ENCODE results near the gene BRIP1.
"Not testable (repeated sequence)": the region's sequence is repeated elsewhere in the genome, so short reads cannot be mapped to it uniquely, and the experiment has no call there.

BRIP1 gene

DNA sequence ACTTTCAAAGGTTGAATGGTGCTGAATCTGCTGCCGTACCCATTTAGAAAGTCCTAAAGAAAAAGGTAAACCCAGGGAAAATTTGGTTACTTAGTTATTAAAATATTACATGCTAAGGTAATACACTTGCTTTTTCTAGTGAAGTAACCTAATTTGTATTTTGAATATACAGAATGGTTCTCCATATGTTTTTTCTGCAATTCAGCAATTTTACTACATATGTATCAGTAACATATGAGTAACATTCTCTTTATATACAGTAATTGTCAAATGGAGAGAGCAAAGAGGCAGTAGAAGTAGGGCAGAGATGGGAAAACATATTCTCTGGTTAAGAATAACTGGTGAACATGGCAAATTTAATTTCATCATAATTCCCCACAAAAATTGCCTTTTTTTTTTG lies 177.2 kb downstream of the BRIP1 start:
- ATAC-seq (replicated peaks; ENCODE audit: extremely low read depth, poor library complexity, severe bottlenecking) (no peak), DNase-seq (ENCODE audit: low spot score in 2 of 2) (no peak)
- Mint-ChIP-seq H3K36me3 (ENCODE audit: insufficient read depth) (no peaks in the 10 kb centered on the region), H3K27ac (ENCODE audit: low read depth) (no peak overlapping the region), H3K4me3 (no peak overlapping the region), H3K27me3 (no peaks in the 10 kb centered on the region), H3K4me1 (no peaks in the 10 kb centered on the region), H3K9me3 (no peaks in the 10 kb centered on the region)

DNA sequence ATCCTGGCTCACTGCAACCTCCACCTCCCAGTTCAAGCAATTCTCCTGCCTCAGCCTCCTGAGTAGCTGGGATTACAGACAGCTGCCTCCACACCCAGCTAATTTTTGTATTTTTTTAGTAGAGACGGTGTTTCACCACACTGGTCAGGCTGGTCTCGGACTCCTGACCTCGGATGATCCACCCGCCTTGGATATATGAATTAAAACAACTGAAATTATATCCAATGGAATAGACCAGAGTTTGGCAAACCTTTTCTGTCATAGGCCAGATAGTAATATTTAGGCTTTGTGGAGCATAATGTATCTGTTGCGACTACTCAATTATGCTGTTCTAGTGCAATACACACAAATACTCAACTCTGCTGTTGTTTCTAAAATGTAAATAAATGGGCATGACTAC lies 178.5 kb downstream of the BRIP1 start:
- ATAC-seq (replicated peaks; ENCODE audit: extremely low read depth, poor library complexity, severe bottlenecking) = no peak
- Mint-ChIP-seq H3K4me1 (no peaks in the 10 kb centered on the region), H3K27me3 (no peaks in the 10 kb centered on the region), H3K36me3 (ENCODE audit: insufficient read depth) (no peaks in the 10 kb centered on the region), H3K27ac (ENCODE audit: low read depth) (no peak overlapping the region), H3K9me3 (no peaks in the 10 kb centered on the region), H3K4me3 (no peak overlapping the region)
- DNase-seq (ENCODE audit: low spot score in 2 of 2) = no peak

- Mint-ChIP-seq H3K4me1 (no peaks in the 10 kb centered on the region), H3K27ac (ENCODE audit: low read depth) (no peak overlapping the region), H3K36me3 (ENCODE audit: insufficient read depth) (no peaks in the 10 kb centered on the region), H3K9me3 (no peaks in the 10 kb centered on the region), H3K27me3 (no peaks in the 10 kb centered on the region), H3K4me3 (no peak overlapping the region)
- no peak for ATAC-seq (replicated peaks; ENCODE audit: extremely low read depth, poor library complexity, severe bottlenecking)
- DNase-seq (ENCODE audit: low spot score in 2 of 2) = no peak
Measured at GRCh38 chr17:61684172-61684571, 179.2 kb downstream of the BRIP1 start.

GRCh38 chr17:61683466-61683865 lies 179.9 kb downstream of the BRIP1 start:
- Mint-ChIP-seq H3K9me3 (no peaks in the 10 kb centered on the region), H3K4me3 (no peak overlapping the region), H3K27ac (ENCODE audit: low read depth) (no peak overlapping the region), H3K36me3 (ENCODE audit: insufficient read depth) (no peaks in the 10 kb centered on the region), H3K4me1 (no peaks in the 10 kb centered on the region), H3K27me3 (no peaks in the 10 kb centered on the region)
- DNase-seq (ENCODE audit: low spot score in 2 of 2) (no peak), ATAC-seq (replicated peaks; ENCODE audit: extremely low read depth, poor library complexity, severe bottlenecking) (no peak)

- peaks cover 5% of the 10 kb centered on the region for H3K27me3 Mint-ChIP-seq
- DNase-seq (ENCODE audit: low spot score in 2 of 2) (no peak), ATAC-seq (replicated peaks; ENCODE audit: extremely low read depth, poor library complexity, severe bottlenecking) (no peak)
- no peaks in the 10 kb centered on the region for H3K4me1 Mint-ChIP-seq
- no peaks in the 10 kb centered on the region for H3K9me3 Mint-ChIP-seq
- H3K4me3 Mint-ChIP-seq = no peak overlapping the region
- H3K27ac Mint-ChIP-seq (ENCODE audit: low read depth) = no peak overlapping the region
- no peaks in the 10 kb centered on the region for H3K36me3 Mint-ChIP-seq (ENCODE audit: insufficient read depth)
Measured at GRCh38 chr17:61680921-61681320, 182.4 kb downstream of the BRIP1 start.

DNA sequence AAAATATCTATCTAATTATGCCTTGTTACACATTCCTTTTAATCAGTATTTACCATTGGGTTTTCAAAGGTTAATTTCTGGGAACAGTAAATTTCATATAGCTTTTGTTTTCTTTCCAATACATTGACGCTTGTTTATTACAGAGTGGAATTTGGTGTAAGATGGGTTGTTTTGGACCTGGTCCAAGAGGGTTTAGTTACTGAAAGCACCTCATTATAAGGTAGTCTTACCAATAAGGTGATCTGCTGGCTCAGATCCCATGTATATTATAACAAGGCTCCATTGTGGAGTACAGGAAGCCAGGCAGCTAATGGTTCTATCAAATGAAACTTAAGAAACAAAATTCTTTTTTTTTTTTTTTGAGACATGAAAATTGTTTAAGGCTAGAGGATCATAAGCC lies 185.0 kb downstream of the BRIP1 start:
- H3K36me3 Mint-ChIP-seq (ENCODE audit: insufficient read depth) = no peaks in the 10 kb centered on the region
- DNase-seq (ENCODE audit: low spot score in 2 of 2) = no peak
- H3K4me3 Mint-ChIP-seq = no peak overlapping the region
- H3K27me3 Mint-ChIP-seq = peaks cover 22% of the 10 kb centered on the region
- no peak overlapping the region for H3K27ac Mint-ChIP-seq (ENCODE audit: low read depth)
- no peaks in the 10 kb centered on the region for H3K4me1 Mint-ChIP-seq
- ATAC-seq (replicated peaks; ENCODE audit: extremely low read depth, poor library complexity, severe bottlenecking) = no peak
- H3K9me3 Mint-ChIP-seq = no peaks in the 10 kb centered on the region

- H3K27me3 Mint-ChIP-seq = peaks cover 22% of the 10 kb centered on the region
- not testable (repeated sequence) for H3K9me3 Mint-ChIP-seq; H3K27ac Mint-ChIP-seq (ENCODE audit: low read depth); DNase-seq (ENCODE audit: low spot score in 2 of 2); H3K4me1 Mint-ChIP-seq; ATAC-seq (replicated peaks; ENCODE audit: extremely low read depth, poor library complexity, severe bottlenecking); H3K36me3 Mint-ChIP-seq (ENCODE audit: insufficient read depth); H3K4me3 Mint-ChIP-seq
Measured at GRCh38 chr17:61677150-61677811, 186.0 kb downstream of the BRIP1 start.

DNA sequence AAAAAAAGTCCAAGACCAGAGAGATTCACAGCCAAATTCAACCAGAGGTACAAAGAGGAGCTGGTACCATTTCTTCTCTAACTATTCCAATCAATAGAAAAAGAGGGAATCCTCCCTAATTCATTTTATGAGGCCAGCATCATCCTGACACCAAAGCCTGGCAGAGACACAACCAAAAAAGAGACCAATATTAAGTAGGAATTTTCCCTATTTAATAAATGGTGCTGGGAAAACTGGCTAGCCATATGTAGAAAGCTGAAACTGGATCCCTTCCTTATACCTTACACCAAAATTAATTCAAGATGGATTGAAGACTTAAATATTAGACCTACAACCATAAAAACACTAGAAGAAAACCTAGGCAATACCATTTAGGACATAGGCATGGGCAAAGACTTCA lies 186.8 kb downstream of the BRIP1 start:
- not testable (repeated sequence) for DNase-seq (ENCODE audit: low spot score in 2 of 2); H3K36me3 Mint-ChIP-seq (ENCODE audit: insufficient read depth); H3K27ac Mint-ChIP-seq (ENCODE audit: low read depth); H3K4me3 Mint-ChIP-seq; H3K4me1 Mint-ChIP-seq; H3K9me3 Mint-ChIP-seq; ATAC-seq (replicated peaks; ENCODE audit: extremely low read depth, poor library complexity, severe bottlenecking)
- H3K27me3 Mint-ChIP-seq = peaks cover 22% of the 10 kb centered on the region

GRCh38 chr17:61674609-61675008 lies 188.7 kb downstream of the BRIP1 start:
- not testable (repeated sequence) for ATAC-seq (replicated peaks; ENCODE audit: extremely low read depth, poor library complexity, severe bottlenecking); H3K27ac Mint-ChIP-seq (ENCODE audit: low read depth); H3K36me3 Mint-ChIP-seq (ENCODE audit: insufficient read depth); H3K4me3 Mint-ChIP-seq; H3K9me3 Mint-ChIP-seq; DNase-seq (ENCODE audit: low spot score in 2 of 2); H3K4me1 Mint-ChIP-seq
- H3K27me3 Mint-ChIP-seq = peaks cover 22% of the 10 kb centered on the region

DNA sequence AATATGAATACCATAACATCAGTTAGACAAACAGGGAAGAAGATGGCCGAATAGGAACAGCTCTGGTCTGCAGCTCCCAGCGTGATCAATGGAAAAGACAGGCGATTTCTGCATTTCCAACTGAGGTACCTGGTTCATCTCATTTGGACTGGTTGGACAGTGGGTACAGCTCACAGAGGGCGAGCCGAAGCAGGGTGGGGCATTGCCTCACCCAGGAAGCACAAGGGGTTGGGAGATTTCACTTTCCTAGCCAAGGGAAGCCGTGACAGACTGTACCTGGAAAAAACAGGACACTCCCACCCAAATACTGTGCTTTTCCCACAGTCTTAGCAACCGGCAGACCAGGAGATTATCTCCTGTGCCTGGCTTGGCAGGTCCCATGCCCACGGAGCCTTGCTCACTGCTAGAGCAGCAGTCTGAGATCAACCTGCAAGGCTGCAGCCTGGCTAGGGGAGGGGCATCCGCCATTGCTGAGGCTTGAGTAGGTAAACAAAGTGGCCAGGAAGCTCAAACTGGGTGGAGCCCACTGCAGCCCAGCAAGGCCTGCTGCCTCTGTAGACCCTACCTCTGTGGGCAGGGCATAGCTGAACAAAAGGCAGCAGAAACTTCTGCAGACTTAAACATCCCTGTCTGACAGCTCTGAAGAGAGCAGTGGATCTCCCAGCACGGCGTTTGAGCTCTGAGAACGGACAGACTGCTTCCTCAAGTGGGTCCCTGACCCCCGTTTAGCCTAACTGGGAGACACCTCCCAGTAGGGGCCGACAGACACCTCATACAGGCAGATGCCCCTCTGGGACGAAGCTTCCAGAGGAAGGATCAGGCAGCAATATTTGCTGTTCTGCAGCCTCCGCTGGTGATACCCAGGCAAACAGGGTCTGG lies 190.1 kb downstream of the BRIP1 start:
- H3K36me3 Mint-ChIP-seq (ENCODE audit: insufficient read depth); ATAC-seq (replicated peaks; ENCODE audit: extremely low read depth, poor library complexity, severe bottlenecking); H3K9me3 Mint-ChIP-seq; H3K4me1 Mint-ChIP-seq; H3K27ac Mint-ChIP-seq (ENCODE audit: low read depth); DNase-seq (ENCODE audit: low spot score in 2 of 2); H3K4me3 Mint-ChIP-seq: not testable (repeated sequence)
- peaks cover 22% of the 10 kb centered on the region for H3K27me3 Mint-ChIP-seq

GRCh38 chr17:61672140-61672539 lies 191.2 kb downstream of the BRIP1 start:
- Mint-ChIP-seq H3K9me3 (no peaks in the 10 kb centered on the region), H3K27me3 (peaks cover 22% of the 10 kb centered on the region), H3K36me3 (ENCODE audit: insufficient read depth) (no peaks in the 10 kb centered on the region), H3K27ac (ENCODE audit: low read depth) (no peak overlapping the region), H3K4me1 (no peaks in the 10 kb centered on the region), H3K4me3 (no peak overlapping the region)
- no peak for DNase-seq (ENCODE audit: low spot score in 2 of 2)
- no peak for ATAC-seq (replicated peaks; ENCODE audit: extremely low read depth, poor library complexity, severe bottlenecking)

DNA sequence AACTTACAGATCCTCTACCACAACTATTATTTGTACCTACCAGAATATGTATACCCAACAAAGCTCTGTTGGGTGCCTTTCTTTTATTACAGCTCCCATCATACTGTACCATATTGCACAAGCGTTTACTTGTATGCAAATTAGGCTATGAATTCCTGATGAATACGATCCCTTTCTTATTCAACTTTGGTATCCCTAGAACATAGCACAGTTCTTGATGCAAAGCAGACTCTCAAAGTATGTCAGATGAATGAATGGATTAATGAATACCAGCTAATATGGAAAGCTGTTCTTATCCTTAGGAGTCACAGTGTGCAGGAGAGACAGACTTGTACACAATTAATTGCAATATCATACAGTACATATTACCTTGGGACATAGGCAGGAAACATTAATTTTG lies 192.6 kb downstream of the BRIP1 start:
- DNase-seq (ENCODE audit: low spot score in 2 of 2) (no peak), ATAC-seq (replicated peaks; ENCODE audit: extremely low read depth, poor library complexity, severe bottlenecking) (no peak)
- Mint-ChIP-seq H3K4me3 (no peak overlapping the region), H3K36me3 (ENCODE audit: insufficient read depth) (no peaks in the 10 kb centered on the region), H3K4me1 (no peaks in the 10 kb centered on the region), H3K27me3 (peaks cover 26% of the 10 kb centered on the region), H3K27ac (ENCODE audit: low read depth) (no peak overlapping the region), H3K9me3 (no peaks in the 10 kb centered on the region)

GRCh38 chr17:61669522-61669921 lies 193.8 kb downstream of the BRIP1 start:
- H3K36me3 Mint-ChIP-seq (ENCODE audit: insufficient read depth) = no peaks in the 10 kb centered on the region
- H3K4me1 Mint-ChIP-seq = no peaks in the 10 kb centered on the region
- H3K9me3 Mint-ChIP-seq = no peaks in the 10 kb centered on the region
- no peak overlapping the region for H3K27ac Mint-ChIP-seq (ENCODE audit: low read depth)
- H3K4me3 Mint-ChIP-seq = no peak overlapping the region
- peaks cover 30% of the 10 kb centered on the region for H3K27me3 Mint-ChIP-seq
- ATAC-seq (replicated peaks; ENCODE audit: extremely low read depth, poor library complexity, severe bottlenecking) (no peak), DNase-seq (ENCODE audit: low spot score in 2 of 2) (no peak)

All from central memory CD8-positive, alpha-beta T cell (primary cell).